ENCODE data around the gene CREB5.

CREB5 gene

DNA sequence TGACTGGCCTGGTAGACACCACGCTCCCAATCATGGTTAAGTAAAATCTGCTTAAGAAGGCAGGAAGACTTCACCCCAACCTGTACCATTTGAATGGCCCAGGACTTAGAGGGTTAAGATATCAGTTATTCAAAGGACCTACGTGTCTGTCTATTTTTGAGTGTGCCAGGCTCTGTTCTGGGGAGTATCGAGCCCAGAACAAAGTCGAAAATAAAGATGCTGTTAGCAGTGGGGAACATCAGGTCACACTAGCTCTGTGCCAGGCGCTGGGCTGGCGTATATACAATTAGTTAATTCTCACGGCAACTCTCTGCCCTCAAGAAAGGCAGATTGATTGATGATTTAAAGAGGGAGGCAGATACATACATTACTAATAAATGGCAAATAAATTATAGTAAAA is 40.5 kb upstream of the CREB5 start:
- Histone ChIP-seq H3K4me1 (ENCODE audit: insufficient read depth, poor library complexity, severe bottlenecking) (no peaks in the 10 kb centered on the region), H3K27ac (ENCODE audit: poor library complexity, severe bottlenecking) (no peak overlapping the region), H3K36me3 (ENCODE audit: low read depth) (no peaks in the 10 kb centered on the region), H3K4me3 (ENCODE audit: severe bottlenecking) (no peak overlapping the region), H3K9me3 (ENCODE audit: severe bottlenecking) (no peaks in the 10 kb centered on the region), H3K27me3 (ENCODE audit: insufficient read depth, poor library complexity, severe bottlenecking) (no peaks in the 10 kb centered on the region)
- DNase-seq (ENCODE audit: low spot score) (no peak), ATAC-seq (ENCODE audit: low read depth) (no peak)
- TF ChIP-seq, protein P1, sequence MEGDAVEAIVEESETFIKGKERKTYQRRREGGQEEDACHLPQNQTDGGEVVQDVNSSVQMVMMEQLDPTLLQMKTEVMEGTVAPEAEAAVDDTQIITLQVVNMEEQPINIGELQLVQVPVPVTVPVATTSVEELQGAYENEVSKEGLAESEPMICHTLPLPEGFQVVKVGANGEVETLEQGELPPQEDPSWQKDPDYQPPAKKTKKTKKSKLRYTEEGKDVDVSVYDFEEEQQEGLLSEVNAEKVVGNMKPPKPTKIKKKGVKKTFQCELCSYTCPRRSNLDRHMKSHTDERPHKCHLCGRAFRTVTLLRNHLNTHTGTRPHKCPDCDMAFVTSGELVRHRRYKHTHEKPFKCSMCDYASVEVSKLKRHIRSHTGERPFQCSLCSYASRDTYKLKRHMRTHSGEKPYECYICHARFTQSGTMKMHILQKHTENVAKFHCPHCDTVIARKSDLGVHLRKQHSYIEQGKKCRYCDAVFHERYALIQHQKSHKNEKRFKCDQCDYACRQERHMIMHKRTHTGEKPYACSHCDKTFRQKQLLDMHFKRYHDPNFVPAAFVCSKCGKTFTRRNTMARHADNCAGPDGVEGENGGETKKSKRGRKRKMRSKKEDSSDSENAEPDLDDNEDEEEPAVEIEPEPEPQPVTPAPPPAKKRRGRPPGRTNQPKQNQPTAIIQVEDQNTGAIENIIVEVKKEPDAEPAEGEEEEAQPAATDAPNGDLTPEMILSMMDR (IDR thresholded peaks at IDR 0.05; ENCODE audit: poor library complexity, severe bottlenecking): no peak

DNA sequence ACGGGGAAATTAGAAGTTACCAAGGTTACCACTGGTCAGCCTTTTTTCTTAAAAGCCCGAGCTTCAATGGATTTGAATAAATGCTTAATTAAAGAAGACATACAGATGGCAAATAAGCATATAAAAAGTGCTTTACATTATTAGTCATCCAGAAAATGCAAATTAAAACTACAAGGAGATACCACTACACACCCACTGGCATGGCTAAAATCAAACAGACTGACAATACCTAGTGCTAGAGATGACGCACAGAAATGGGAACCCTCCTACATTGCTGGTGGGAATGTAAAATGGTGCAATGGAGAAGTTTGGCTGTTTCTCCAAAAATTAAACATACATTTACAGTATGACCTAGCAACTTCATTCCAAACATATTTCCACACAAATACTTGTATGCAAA is 38.3 kb upstream of the CREB5 start:
- no peak for DNase-seq (ENCODE audit: low spot score)
- H3K27ac ChIP-seq (ENCODE audit: poor library complexity, severe bottlenecking): no peak overlapping the region
- no peak overlapping the region for H3K4me3 ChIP-seq (ENCODE audit: severe bottlenecking)
- ATAC-seq (ENCODE audit: low read depth): no peak
- H3K9me3 ChIP-seq (ENCODE audit: severe bottlenecking): no peaks in the 10 kb centered on the region
- H3K4me1 ChIP-seq (ENCODE audit: insufficient read depth, poor library complexity, severe bottlenecking): no peaks in the 10 kb centered on the region
- no peaks in the 10 kb centered on the region for H3K27me3 ChIP-seq (ENCODE audit: insufficient read depth, poor library complexity, severe bottlenecking)
- no peaks in the 10 kb centered on the region for H3K36me3 ChIP-seq (ENCODE audit: low read depth)
- TF ChIP-seq, protein P1 (IDR thresholded peaks at IDR 0.05; ENCODE audit: poor library complexity, severe bottlenecking): no peak

DNA sequence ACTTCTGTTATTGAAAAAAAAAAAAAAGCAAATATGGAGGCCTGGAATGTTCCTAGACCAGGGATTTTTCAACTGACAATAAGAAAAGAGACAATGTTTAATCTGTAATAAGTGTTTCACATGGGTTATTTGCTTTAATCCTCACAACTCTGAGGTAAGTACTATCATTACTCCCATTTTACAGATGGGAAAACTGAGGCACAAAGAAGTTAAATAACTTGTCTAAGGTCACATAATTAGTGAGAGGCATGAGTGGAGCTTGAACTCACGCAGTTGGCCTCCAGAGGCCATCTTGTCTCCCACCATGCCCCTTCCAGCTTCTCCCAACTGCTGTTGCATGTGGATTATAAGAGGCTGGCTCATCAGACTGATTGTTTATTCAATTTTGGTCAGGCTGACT is 36.6 kb upstream of the CREB5 start:
- H3K36me3 ChIP-seq (ENCODE audit: low read depth): no peaks in the 10 kb centered on the region
- no peaks in the 10 kb centered on the region for H3K27me3 ChIP-seq (ENCODE audit: insufficient read depth, poor library complexity, severe bottlenecking)
- ATAC-seq (ENCODE audit: low read depth) (no peak), DNase-seq (ENCODE audit: low spot score) (no peak)
- TF ChIP-seq, protein P1 (IDR thresholded peaks at IDR 0.05; ENCODE audit: poor library complexity, severe bottlenecking): no peak
- no peaks in the 10 kb centered on the region for H3K9me3 ChIP-seq (ENCODE audit: severe bottlenecking)
- no peaks in the 10 kb centered on the region for H3K4me1 ChIP-seq (ENCODE audit: insufficient read depth, poor library complexity, severe bottlenecking)
- H3K27ac ChIP-seq (ENCODE audit: poor library complexity, severe bottlenecking): no peak overlapping the region
- H3K4me3 ChIP-seq (ENCODE audit: severe bottlenecking): no peak overlapping the region

DNA sequence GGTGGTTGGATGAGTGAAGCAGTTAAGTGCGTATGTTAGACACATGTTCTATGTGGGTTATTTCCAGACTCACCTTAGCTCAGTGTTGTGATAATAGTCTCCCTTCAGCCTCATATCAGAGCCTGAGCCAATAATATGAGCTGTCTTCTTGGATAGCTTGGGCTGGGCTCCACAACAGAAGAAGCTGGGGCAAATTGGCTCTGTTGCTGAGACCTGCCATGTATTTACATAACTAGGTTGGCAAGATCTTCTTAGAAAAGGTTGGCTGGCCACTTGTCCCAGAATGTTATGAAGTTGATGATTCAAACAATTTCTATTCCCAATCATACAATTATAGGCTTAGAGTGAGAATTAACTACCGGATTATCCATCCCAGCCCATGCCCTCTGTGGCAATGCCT is 35.7 kb upstream of the CREB5 start:
- Histone ChIP-seq H3K9me3 (ENCODE audit: severe bottlenecking) (no peaks in the 10 kb centered on the region), H3K27ac (ENCODE audit: poor library complexity, severe bottlenecking) (no peak overlapping the region), H3K4me3 (ENCODE audit: severe bottlenecking) (no peak overlapping the region), H3K36me3 (ENCODE audit: low read depth) (no peaks in the 10 kb centered on the region), H3K4me1 (ENCODE audit: insufficient read depth, poor library complexity, severe bottlenecking) (no peaks in the 10 kb centered on the region), H3K27me3 (ENCODE audit: insufficient read depth, poor library complexity, severe bottlenecking) (no peaks in the 10 kb centered on the region)
- no peak for DNase-seq (ENCODE audit: low spot score)
- no peak for ATAC-seq (ENCODE audit: low read depth)
- TF ChIP-seq, protein P1 (IDR thresholded peaks at IDR 0.05; ENCODE audit: poor library complexity, severe bottlenecking): no peak

DNA sequence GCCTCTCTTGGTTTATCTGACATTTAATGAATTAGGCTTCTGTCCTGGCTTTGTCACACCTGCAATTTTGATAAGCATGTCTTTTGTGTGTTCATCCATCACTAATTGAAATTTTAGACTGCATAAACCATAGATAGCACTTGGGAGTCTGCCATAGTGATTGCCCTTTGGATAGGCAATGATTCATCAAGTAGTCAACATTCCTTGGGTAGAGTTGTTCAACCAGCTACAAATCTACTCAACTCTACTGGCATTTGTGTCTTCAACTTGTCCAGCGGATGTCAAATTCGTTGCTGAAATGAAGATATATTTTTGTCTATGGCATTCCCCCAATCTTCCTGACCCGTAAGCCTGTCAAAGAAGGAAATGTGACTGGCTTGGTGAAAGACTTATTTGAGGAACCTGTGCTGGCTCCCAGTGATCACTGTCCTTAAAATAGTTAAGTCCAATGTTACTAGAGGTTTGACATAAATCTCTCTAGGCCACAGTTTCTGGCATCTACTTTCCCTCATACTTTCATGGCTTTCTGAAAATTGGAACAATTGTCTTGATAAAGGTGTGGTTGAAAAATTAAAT is 33.7 kb upstream of the CREB5 start:
- TF ChIP-seq, protein P1 (IDR thresholded peaks at IDR 0.05; ENCODE audit: poor library complexity, severe bottlenecking): no peak
- peak; percentile 48; the same call in 1 of the 3 replicates for ATAC-seq (ENCODE audit: low read depth)
- H3K27me3 ChIP-seq (ENCODE audit: insufficient read depth, poor library complexity, severe bottlenecking): no peaks in the 10 kb centered on the region
- no peaks in the 10 kb centered on the region for H3K4me1 ChIP-seq (ENCODE audit: insufficient read depth, poor library complexity, severe bottlenecking)
- H3K36me3 ChIP-seq (ENCODE audit: low read depth): no peaks in the 10 kb centered on the region
- no peak for DNase-seq (ENCODE audit: low spot score)
- no peaks in the 10 kb centered on the region for H3K9me3 ChIP-seq (ENCODE audit: severe bottlenecking)
- H3K4me3 ChIP-seq (ENCODE audit: severe bottlenecking): no peak overlapping the region
- no peak overlapping the region for H3K27ac ChIP-seq (ENCODE audit: poor library complexity, severe bottlenecking)

All from RWPE2 (cell line).